Measurements from ENCODE around the gene ATXN3. TPM values are rescaled to one million over a fixed set of nuclear protein-coding genes. Genes with fewer than 3 reads are reported as not detected.
A peak's percentile ranks its signal among the peaks of the same experiment; 100 is the strongest.

The ATXN3 gene
- total and polyA plus RNA-seq, 10 donors, result 9.4 to 76.0 (median 37.4) TPM

DNA sequence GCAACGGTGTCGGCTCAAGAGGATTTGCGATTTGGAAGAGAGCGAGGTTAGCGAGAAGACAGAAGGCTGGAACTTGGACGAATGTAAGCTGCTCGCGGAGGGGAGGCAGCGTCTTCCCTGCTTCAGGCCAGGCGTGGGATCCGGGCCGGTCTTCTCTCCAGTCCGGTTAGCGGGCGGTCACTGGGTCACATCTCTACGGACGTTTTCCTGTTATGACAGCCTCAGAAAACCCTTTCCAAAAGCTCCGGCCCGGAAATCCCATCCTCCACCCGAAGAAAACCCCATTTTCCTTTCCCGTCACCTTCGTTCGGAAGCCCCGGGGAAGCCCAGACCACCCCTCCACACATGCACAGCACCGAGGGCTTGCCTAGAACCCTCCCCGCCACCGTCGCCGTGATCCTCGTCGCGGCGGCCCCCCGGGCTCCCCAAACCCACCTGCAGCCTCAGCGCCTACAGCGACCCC lies 14.9 kb upstream of the ATXN3 start:
- TF ChIP-seq POLR2A (IDR thresholded peaks at IDR 0.05) (no peak), POLR2AphosphoS5 (IDR thresholded peaks at IDR 0.05) (peak in 1 of 3 donors; percentile 88)
- intact Hi-C loops (cut with DNase I; ENCODE audit: low total_unique reads), result no loop called here
- Histone ChIP-seq H3K27ac (peak overlapping the region; percentile 79 to 96 (median 94)), H3K27me3 (replicated peaks in 1 of 7) (no peaks in the 10 kb centered on the region), H3K4me1 (peaks cover 18 to 87% (median 47%) of the 10 kb centered on the region in 6 donors), H3K4me3 (peak overlapping the region; percentile 71 to 95 (median 88)), H3K9me3 (no peaks in the 10 kb centered on the region), H3K36me3 (peaks cover 0 to 41% (median 5%) of the 10 kb centered on the region in 6 donors)
- no peak for DNase-seq
- WGBS, 5 donors, result 0 to 1% (median 0%) methylated on average over 34 to 36 of the region's 36 CpGs

DNA sequence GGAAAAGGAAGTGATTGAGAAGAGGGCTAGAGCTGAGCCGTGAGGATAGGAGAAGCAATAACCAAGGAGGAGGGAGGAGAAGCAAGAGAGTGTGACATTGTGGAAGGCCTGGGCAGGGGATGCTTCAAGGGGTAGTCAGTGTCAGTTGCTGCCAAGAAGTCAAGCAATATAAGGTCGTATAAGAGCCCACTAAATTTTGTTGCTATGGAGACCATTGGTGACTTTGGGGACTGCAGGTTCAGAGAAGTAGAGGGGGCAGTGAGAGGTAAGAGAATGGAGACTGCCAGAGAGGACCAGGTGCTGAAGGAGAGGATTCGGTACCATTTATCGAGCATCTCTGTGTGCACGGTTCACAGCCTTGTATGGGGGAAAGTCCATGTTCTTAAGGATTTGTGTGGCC lies 3.1 kb upstream of the ATXN3 start:
- no peaks in the 10 kb centered on the region for H3K27me3 ChIP-seq (replicated peaks in 1 of 7)
- TF ChIP-seq POLR2A (IDR thresholded peaks at IDR 0.05), result no peak
- TF ChIP-seq POLR2AphosphoS5 (IDR thresholded peaks at IDR 0.05), result no peak
- TF ChIP-seq, protein P1, sequence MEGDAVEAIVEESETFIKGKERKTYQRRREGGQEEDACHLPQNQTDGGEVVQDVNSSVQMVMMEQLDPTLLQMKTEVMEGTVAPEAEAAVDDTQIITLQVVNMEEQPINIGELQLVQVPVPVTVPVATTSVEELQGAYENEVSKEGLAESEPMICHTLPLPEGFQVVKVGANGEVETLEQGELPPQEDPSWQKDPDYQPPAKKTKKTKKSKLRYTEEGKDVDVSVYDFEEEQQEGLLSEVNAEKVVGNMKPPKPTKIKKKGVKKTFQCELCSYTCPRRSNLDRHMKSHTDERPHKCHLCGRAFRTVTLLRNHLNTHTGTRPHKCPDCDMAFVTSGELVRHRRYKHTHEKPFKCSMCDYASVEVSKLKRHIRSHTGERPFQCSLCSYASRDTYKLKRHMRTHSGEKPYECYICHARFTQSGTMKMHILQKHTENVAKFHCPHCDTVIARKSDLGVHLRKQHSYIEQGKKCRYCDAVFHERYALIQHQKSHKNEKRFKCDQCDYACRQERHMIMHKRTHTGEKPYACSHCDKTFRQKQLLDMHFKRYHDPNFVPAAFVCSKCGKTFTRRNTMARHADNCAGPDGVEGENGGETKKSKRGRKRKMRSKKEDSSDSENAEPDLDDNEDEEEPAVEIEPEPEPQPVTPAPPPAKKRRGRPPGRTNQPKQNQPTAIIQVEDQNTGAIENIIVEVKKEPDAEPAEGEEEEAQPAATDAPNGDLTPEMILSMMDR (IDR thresholded peaks at IDR 0.05 in 8 of 11, conservative IDR thresholded peaks at IDR 0.05 in 3 of 11), result no peak
- WGBS, 5 donors, result 81 to 89% (median 83%) methylated on average over 5 of the region's 5 CpGs
- no peak overlapping the region for H3K4me3 ChIP-seq
- intact Hi-C loops (cut with DNase I; ENCODE audit: low total_unique reads), result loop anchor here (5.0 kb wide), 1 partner anchor 72 kb away; no protein-coding TSS in a partner anchor
- no peak for DNase-seq
- H3K9me3 ChIP-seq, result no peaks in the 10 kb centered on the region
- H3K36me3 ChIP-seq, result peaks cover 0 to 1% (median 0%) of the 10 kb centered on the region in 6 donors
- H3K27ac ChIP-seq, result no peak overlapping the region
- peaks cover 15 to 43% (median 34%) of the 10 kb centered on the region in 6 donors for H3K4me1 ChIP-seq

DNA sequence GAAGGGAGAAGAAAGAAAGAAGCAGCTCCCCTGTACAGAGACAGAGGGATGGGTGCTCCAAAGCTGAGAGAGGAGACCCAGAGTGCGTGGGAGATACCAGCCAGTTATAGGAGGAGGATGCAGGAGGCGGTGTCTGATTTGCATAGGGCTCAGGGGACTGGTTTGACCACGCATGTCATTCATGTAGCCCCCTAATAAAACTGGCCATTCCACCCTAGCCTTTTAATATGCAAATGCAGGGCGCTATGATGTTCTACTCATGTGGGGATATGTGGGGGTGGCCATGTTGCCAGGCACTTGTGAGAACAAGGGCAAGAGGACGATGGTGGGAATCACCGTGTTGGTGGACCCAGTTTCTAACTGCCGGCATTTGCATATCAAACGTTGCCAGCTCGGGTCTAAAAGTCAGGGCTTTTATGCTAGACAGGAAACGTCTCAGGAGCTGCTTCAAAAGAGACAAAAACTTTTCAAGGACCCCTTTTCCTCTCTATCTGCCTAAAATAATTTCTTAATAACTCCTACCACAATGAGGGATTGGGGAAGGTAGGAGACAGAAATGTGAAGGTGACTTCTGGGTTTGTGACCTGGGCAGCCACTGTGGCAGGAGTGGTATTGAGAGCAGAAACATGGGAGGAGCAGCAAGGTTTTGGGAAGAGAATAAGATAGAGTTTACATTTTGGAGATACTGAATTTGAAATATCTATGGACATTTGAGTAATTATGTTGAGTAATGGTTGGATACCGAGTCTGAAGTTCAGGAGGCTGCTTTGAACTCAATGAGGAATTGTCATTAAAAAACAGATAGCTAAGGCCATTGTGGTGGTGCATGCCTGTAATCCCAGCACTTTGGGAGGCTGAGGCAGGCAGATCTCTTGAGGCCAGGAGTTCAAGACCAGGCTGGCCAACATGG lies 2.2 kb upstream of the ATXN3 start:
- H3K27me3 ChIP-seq (replicated peaks in 1 of 7), result no peaks in the 10 kb centered on the region
- intact Hi-C loops (cut with DNase I; ENCODE audit: low total_unique reads), result loop anchor here (5.0 kb wide), 1 partner anchor 71 kb away; no protein-coding TSS in a partner anchor
- peaks cover 22 to 52% (median 43%) of the 10 kb centered on the region in 6 donors for H3K4me1 ChIP-seq
- TF ChIP-seq POLR2A (IDR thresholded peaks at IDR 0.05) (no peak), POLR2AphosphoS5 (IDR thresholded peaks at IDR 0.05) (no peak)
- TF ChIP-seq, protein P1 (IDR thresholded peaks at IDR 0.05 in 8 of 11, conservative IDR thresholded peaks at IDR 0.05 in 3 of 11), result no peak
- 26 to 41% (median 30%) methylated on average over 11 of the region's 11 CpGs for WGBS, 5 donors
- H3K27ac ChIP-seq, result peak overlapping the region in 4 of 8 donors; percentile 17 to 30 (median 20)
- peak overlapping the region in 2 of 8 donors; percentile 10 to 50 for H3K4me3 ChIP-seq
- H3K36me3 ChIP-seq, result no peaks in the 10 kb centered on the region
- no peaks in the 10 kb centered on the region for H3K9me3 ChIP-seq
- no peak for DNase-seq

DNA sequence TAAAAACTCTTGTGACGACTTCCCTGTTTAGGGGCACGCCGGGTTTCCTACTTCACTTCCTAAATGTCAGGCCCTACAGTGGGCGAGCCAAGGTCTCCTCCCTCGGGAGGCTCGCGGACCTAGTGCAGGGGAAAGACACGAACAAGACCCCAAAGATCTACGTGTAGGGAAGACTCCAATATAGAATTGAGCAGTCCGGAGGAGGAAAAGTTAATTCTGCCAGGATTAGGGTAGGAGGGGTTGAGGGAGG lies 564 bp downstream of the ATXN3 start:
- TF ChIP-seq POLR2A (IDR thresholded peaks at IDR 0.05) (peak in 1 of 3 donors; percentile 12), POLR2AphosphoS5 (IDR thresholded peaks at IDR 0.05) (no peak)
- TF ChIP-seq, protein P1 (IDR thresholded peaks at IDR 0.05 in 8 of 11, conservative IDR thresholded peaks at IDR 0.05 in 3 of 11), result no peak
- Histone ChIP-seq H3K27me3 (replicated peaks in 1 of 7) (no peaks in the 10 kb centered on the region), H3K36me3 (no peaks in the 10 kb centered on the region), H3K4me1 (peaks cover 26 to 78% (median 60%) of the 10 kb centered on the region in 6 donors), H3K9me3 (no peaks in the 10 kb centered on the region), H3K27ac (peak overlapping the region; percentile 73 to 99 (median 96)), H3K4me3 (peak overlapping the region; percentile 81 to 98 (median 95))
- intact Hi-C loops (cut with DNase I; ENCODE audit: low total_unique reads), result loop anchor here (5.0 kb wide), 1 partner anchor 69 kb away; no protein-coding TSS in a partner anchor
- WGBS, 5 donors, result 0 to 1% (median 0%) methylated on average over 10 of the region's 10 CpGs
- DNase-seq, result peak; percentile 83

Measured in spleen (tissue), 11 donors.